Gastroesophageal sphincter (tissue), 4 donors: ENCODE results near the gene PNPLA7. TPM values are rescaled to one million over a fixed set of nuclear protein-coding genes. Genes with fewer than 3 reads are reported as not detected.

Source experiments
- ATAC-seq: fragments of 150-250 bp; one replicate; pipeline ENCODE4 v1.9.1; 2016; ENCODE audit warnings: mild to moderate bottlenecking, moderate library complexity
- H3K27ac ChIP-seq, 4 donors: fragments of 200-600 bp; sonication (generic) in 3 of 4; 1 replicate in 3 of 4; 2 replicates in 1 of 4; pipeline ENCODE4 v1.5.1; 2016 to 2019
- H3K27me3 ChIP-seq: fragments of 200-600 bp; sonication (generic); one replicate; pipeline ENCODE4 v1.5.1; 2019
- H3K36me3 ChIP-seq, 2 donors: fragments of 200-600 bp; sonication (generic); one replicate each; pipeline ENCODE4 v1.5.1; 2019; ENCODE audit warnings: control low read depth in 1 of 2
- H3K4me1 ChIP-seq, 3 donors: fragments of 200-600 bp; sonication (generic); 1 replicate in 2 of 3; 2 replicates in 1 of 3; pipeline ENCODE4 v1.5.1; 2016 to 2019; ENCODE audit warnings: control low read depth in 2 of 3
- H3K4me3 ChIP-seq, 2 donors: fragments of 200-600 bp; sonication (generic); one replicate each; pipeline ENCODE4 v1.5.1; 2019; ENCODE audit warnings: mild to moderate bottlenecking in 1 of 2, moderate library complexity in 1 of 2
- H3K9me3 ChIP-seq, 3 donors: fragments of 200-600 bp; sonication (generic); one replicate each; pipeline ENCODE4 v1.5.1; 2017 to 2019; ENCODE audit warnings: control low read depth in 2 of 3
- EP300 ChIP-seq: sonication (generic); formaldehyde crosslinking; IDR thresholded peaks from one replicate; pipeline ENCODE4 v1.6.1; 2017; ENCODE audit warnings: antibody characterized with exemption, mild to moderate bottlenecking
- POLR2A ChIP-seq, 2 donors: fragments of 450-650 bp; IDR thresholded peaks; one replicate each; pipeline ENCODE4 v1.6.1; 2017; ENCODE audit warnings: antibody characterized with exemption in 2 of 2, mild to moderate bottlenecking in 2 of 2, moderate library complexity in 1 of 2
- POLR2AphosphoS5 ChIP-seq: sonication (generic); formaldehyde crosslinking; IDR thresholded peaks from one replicate; pipeline ENCODE4 v1.6.1; 2017; ENCODE audit warnings: antibody characterized with exemption
- WGBS, 2 donors: methylation state at CpG; one replicate each; pipeline ENCODE4 v1.1.5; 2018; ENCODE audit warnings: low coverage in 1 of 2; 5-methylcytosine and 5-hydroxymethylcytosine counted together
- total RNA-seq, 4 donors: library from RNA; depleted of rRNA; stranded (reverse); fragments of >200 nt; gene quantifications; one replicate each; pipeline ENCODE4 v1.1.0, GENCODE V29; 2016
- TF ChIP-seq, protein P1 (sequence below), 4 experiments: fragments of 200-600 bp in 2 of 4; fragments of 450-650 bp in 2 of 4; sonication (generic) in 1 of 4; IDR thresholded peaks; one replicate each; pipeline ENCODE4 v1.5.1; 2017 to 2019; ENCODE audit warnings: antibody characterized with exemption in 4 of 4, mild to moderate bottlenecking in 2 of 4, moderate library complexity in 2 of 4

Gene PNPLA7
- total RNA-seq, 4 donors from 2014 or later, result 2.0 to 11.2 (median 6.6) TPM

DNA sequence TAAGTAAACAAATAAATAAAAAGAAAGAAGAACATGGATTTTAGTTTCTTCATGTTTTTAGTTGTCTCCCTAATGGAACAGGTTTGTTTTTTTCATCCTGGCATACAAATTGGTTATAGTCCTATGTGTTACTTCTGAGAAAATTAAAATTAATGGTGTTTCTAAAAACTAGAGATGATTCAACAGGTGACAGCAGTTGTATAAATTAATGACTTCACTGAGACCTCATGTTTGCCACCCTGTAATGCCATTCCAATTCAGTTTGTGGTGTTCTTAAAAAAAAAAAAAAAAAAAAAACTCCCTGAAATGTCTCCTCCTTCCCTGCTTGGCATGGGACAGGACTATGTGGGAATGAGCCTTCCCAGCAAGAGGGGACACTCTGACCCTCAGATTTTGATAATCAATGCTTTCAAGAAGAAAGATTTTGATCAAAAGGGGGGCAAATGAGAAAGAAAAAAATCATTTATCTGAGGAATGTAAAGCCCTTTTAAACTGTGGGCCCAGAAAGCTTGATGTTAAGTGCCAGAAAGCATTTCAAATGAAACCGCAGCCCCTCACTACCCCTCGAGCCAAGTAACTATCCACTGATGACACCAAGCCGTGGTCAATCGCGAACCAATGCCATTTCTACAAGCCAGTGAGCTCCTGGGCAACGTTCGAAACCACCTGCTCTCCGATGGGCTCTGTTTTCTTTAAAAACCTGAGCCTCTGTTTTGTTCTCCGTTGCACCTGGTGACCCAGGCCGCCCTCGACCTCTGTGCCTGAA, 128.2 kb downstream of the PNPLA7 start:
- TF ChIP-seq EP300 (no peak), POLR2AphosphoS5 (no peak), POLR2A (IDR thresholded peaks at IDR 0.05) (no peak)
- TF ChIP-seq, protein P1, sequence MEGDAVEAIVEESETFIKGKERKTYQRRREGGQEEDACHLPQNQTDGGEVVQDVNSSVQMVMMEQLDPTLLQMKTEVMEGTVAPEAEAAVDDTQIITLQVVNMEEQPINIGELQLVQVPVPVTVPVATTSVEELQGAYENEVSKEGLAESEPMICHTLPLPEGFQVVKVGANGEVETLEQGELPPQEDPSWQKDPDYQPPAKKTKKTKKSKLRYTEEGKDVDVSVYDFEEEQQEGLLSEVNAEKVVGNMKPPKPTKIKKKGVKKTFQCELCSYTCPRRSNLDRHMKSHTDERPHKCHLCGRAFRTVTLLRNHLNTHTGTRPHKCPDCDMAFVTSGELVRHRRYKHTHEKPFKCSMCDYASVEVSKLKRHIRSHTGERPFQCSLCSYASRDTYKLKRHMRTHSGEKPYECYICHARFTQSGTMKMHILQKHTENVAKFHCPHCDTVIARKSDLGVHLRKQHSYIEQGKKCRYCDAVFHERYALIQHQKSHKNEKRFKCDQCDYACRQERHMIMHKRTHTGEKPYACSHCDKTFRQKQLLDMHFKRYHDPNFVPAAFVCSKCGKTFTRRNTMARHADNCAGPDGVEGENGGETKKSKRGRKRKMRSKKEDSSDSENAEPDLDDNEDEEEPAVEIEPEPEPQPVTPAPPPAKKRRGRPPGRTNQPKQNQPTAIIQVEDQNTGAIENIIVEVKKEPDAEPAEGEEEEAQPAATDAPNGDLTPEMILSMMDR (IDR thresholded peaks at IDR 0.05), result no peak

DNA sequence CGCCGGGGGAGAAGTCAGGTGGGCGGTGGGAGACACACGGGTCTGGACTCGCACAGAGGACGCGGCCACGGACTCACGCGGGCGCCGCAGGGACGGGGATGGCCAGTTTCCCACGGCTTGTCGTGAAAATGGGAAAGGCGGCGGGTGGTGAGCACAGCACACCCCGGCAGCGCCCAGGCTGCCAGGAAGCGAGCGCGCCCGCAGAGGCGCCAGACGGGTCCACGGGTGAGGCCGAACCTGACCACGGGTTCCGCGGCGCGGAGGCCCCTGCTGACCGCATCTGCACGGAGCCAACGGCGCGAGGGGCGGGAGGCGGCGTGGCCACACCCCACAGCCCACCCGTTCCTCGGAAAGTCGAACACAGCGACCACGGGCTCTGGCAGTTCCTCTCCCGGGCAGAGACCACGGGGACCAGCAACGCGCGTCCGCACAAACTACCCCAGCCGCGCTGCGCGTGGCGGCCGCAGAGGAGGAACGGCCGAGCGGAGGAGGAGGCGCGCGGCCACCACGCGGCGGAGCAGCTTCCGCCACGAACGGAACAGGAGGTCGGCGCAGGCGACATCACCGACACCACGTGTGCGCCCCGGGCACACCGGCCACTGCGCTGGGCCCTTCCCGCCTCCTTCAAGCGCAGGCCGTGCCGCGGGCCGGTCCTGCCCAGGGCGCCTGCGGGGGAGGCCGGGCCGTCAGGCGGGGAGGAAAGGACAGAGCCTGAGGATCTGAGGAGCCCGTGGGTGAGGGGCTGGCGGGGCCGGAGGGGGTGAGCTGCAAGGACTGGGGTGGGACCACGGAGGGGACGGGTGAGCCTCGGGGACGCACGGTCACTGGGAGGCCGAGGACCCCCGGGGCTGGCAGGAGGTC, 132.8 kb downstream of the PNPLA7 start:
- peaks cover 0 to 13% of the 10 kb centered on the region in 2 donors for H3K36me3 ChIP-seq
- ATAC-seq, result no peak
- no peaks in the 10 kb centered on the region for H3K9me3 ChIP-seq
- H3K27ac ChIP-seq, result peak overlapping the region in 1 of 4 donors; percentile 66
- no CpG with 5 or more reads among the region's 99 CpGs for WGBS, 2 donors
- H3K4me1 ChIP-seq, result peaks cover 0 to 26% (median 5%) of the 10 kb centered on the region in 3 donors
- H3K27me3 ChIP-seq, result no peaks in the 10 kb centered on the region
- peak overlapping the region in 1 of 2 donors; percentile 42 for H3K4me3 ChIP-seq
- TF ChIP-seq POLR2AphosphoS5 (no peak), EP300 (no peak), POLR2A (IDR thresholded peaks at IDR 0.05) (no peak)
- TF ChIP-seq, protein P1 (IDR thresholded peaks at IDR 0.05), result no peak

More for the DNA sequence above, 128.2 kb downstream of the PNPLA7 start:
- WGBS, 2 donors, result 0 to 8% methylated on average over 8 to 11 of the region's 11 CpGs
- Histone ChIP-seq H3K27ac (peak overlapping the region in 3 of 4 donors; percentile 61 to 83 (median 75)), H3K4me3 (peak overlapping the region; percentile 56 to 99), H3K27me3 (no peaks in the 10 kb centered on the region), H3K36me3 (peaks cover 0 to 10% of the 10 kb centered on the region in 2 donors), H3K4me1 (peaks cover 0 to 40% (median 11%) of the 10 kb centered on the region in 3 donors), H3K9me3 (no peaks in the 10 kb centered on the region)
- ATAC-seq, result no peak

DNA sequence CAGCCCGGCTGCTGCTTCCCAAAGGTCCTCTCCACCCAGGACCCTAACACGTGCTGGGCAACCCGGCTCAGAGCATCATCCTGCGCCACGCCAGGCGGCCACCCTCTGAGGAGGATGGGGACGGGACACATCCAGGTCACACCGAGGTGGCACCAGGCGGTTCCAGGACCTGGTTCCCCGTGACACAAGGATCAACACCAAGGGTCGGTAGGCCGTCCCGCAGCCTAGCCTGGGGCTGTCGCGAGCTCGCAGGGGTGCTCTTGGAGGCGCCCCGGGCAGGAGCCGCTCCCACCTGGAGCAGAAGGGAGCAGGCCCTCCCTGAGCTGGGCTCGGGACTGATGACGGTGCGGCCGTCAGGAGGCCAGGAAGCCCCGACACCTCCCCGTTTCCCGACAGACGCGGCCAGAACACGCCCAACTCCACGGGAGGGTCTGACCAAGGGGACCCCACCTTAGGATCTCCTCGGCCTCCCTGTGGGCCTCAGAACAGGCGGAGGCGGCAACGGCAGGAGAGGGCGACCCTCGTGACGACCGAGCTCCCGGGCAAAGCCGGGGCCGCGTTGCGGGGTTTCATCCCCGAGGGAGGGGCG, 133.5 kb downstream of the PNPLA7 start:
- no peak for ATAC-seq
- H3K27ac ChIP-seq, result peak overlapping the region in 1 of 4 donors; percentile 66
- no peaks in the 10 kb centered on the region for H3K9me3 ChIP-seq
- peaks cover 0 to 26% (median 0%) of the 10 kb centered on the region in 3 donors for H3K4me1 ChIP-seq
- TF ChIP-seq POLR2AphosphoS5, result no peak
- no peak for TF ChIP-seq EP300
- no CpG with 5 or more reads among the region's 45 CpGs for WGBS, 2 donors
- H3K36me3 ChIP-seq, result peaks cover 0 to 13% of the 10 kb centered on the region in 2 donors
- no peaks in the 10 kb centered on the region for H3K27me3 ChIP-seq
- H3K4me3 ChIP-seq, result peak overlapping the region in 1 of 2 donors; percentile 42

DNA sequence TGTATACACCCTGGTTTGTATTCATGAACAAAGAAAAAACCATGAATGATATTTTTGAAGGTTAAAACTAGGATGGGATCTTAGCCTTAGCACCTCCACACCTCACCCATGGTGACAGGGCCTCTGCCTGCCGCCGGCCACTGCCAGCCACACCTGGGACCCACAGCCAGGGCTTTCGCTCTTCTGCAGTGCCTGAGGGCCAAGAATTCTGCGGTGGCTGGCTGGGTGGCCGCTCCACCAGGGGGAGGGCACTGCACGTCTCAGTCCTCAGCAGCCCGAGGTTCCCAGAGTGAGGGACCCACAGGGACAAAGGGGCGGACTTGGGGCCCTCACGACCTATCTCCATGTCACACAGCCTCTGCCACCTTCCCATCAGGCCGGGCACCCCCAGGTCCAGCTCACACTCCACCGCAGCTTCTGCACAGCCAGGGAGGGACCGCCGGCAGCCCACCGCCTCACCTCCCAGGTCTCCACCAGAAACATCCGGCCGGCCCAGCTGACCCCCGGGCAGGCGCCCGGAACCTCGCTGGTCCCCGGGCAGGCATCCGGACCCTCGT, 134.1 kb downstream of the PNPLA7 start:
- TF ChIP-seq POLR2A (IDR thresholded peaks at IDR 0.05), result no peak
- TF ChIP-seq, protein P1 (IDR thresholded peaks at IDR 0.05), result no peak
- H3K9me3 ChIP-seq, result no peaks in the 10 kb centered on the region
- peak overlapping the region in 1 of 2 donors; percentile 42 for H3K4me3 ChIP-seq
- H3K27ac ChIP-seq, result peak overlapping the region in 1 of 4 donors; percentile 66
- no peaks in the 10 kb centered on the region for H3K27me3 ChIP-seq
- WGBS, 2 donors, result 90% methylated on average over 2 of the region's 23 CpGs; no CpG with 5 or more reads in 1 of the 2 donors
- peaks cover 0 to 26% (median 3%) of the 10 kb centered on the region in 3 donors for H3K4me1 ChIP-seq
- H3K36me3 ChIP-seq, result peaks cover 0 to 13% of the 10 kb centered on the region in 2 donors
- no peak for ATAC-seq

DNA sequence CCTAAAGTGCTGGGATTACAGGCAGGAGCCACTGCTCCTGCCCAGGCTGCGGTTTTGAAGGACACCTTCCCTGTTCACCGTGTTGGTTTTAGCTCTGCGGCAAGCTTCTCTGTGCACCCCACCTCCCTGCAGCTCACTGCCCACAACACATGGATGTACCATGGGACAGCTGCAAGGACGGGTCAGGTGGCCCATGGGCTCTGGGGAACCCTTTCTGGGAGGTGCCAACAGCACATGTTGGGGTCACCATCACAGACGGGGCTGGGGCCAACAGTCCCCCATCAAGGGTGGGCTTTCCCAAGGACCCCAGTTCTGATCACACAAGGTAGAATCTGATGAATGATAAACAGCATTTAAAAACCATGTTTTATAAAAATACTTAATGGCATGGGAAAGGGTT, 134.8 kb downstream of the PNPLA7 start:
- no CpG with 5 or more reads among the region's 5 CpGs for WGBS, 2 donors
- Histone ChIP-seq H3K9me3 (no peaks in the 10 kb centered on the region), H3K36me3 (peaks cover 0 to 13% of the 10 kb centered on the region in 2 donors), H3K4me3 (no peak overlapping the region), H3K27ac (no peak overlapping the region), H3K4me1 (peaks cover 0 to 25% (median 7%) of the 10 kb centered on the region in 3 donors), H3K27me3 (no peaks in the 10 kb centered on the region)
- no peak for TF ChIP-seq POLR2A (IDR thresholded peaks at IDR 0.05)
- no peak for TF ChIP-seq POLR2AphosphoS5
- TF ChIP-seq, protein P1 (IDR thresholded peaks at IDR 0.05), result no peak
- no peak for TF ChIP-seq EP300
- no peak for ATAC-seq
